Suprapubic skin (tissue), 4 donors: ENCODE measurements around the gene PCARE.

Experiments
- CTCF ChIP-seq, 2 donors: fragments of 200-600 bp in 1 of 2; fragments of 450-650 bp in 1 of 2; sonication (generic) in 1 of 2; IDR thresholded peaks; one replicate each; pipeline ENCODE4 v1.5.1; 2016 to 2019; ENCODE audit warnings: antibody characterized with exemption in 2 of 2, mild to moderate bottlenecking in 1 of 2, moderate library complexity in 1 of 2
- EP300 ChIP-seq: sonication (generic); formaldehyde crosslinking; IDR thresholded peaks from one replicate; pipeline ENCODE4 v1.6.1; 2017; ENCODE audit warnings: antibody characterized with exemption
- POLR2A ChIP-seq, 2 donors: fragments of 450-650 bp; IDR thresholded peaks; one replicate each; pipeline ENCODE4 v1.6.1; 2017; ENCODE audit warnings: antibody characterized with exemption in 2 of 2, mild to moderate bottlenecking in 2 of 2, moderate library complexity in 2 of 2
- POLR2AphosphoS5 ChIP-seq, 3 donors: sonication (generic); formaldehyde crosslinking; IDR thresholded peaks; one replicate each; pipeline ENCODE4 v1.6.1; 2017; ENCODE audit warnings: antibody characterized with exemption in 3 of 3

- no peak for TF ChIP-seq CTCF (IDR thresholded peaks at IDR 0.05)
- no peak for TF ChIP-seq POLR2AphosphoS5 (IDR thresholded peaks at IDR 0.05)
- TF ChIP-seq POLR2A (IDR thresholded peaks at IDR 0.05) = no peak
- TF ChIP-seq EP300 = no peak
Measured at GRCh38 chr2:29106256-29106655, 31.9 kb upstream of the PCARE start.
